A549 (cell line): ENCODE results near the gene RIPOR2.

Experiments
- BCL3 ChIP-seq: fragments of >200 bp; sonication (Bioruptor Twin); formaldehyde crosslinking; IDR thresholded peaks from 3 replicates; pipeline ENCODE4 v1.6.1; 2016
- CHD4 ChIP-seq: fragments of 200-600 bp; sonication (generic); IDR thresholded peaks from 2 replicates; pipeline ENCODE4 v1.6.1; 2016; ENCODE audit warnings: antibody characterized with exemption, mild to moderate bottlenecking, borderline replicate concordance
- CTCF ChIP-seq: fragments of >200 bp; sonication (Bioruptor Twin); formaldehyde crosslinking; IDR thresholded peaks from 3 replicates; pipeline ENCODE4 v1.5.1; 2016
- ELK1 ChIP-seq: fragments of 150-350 bp; IDR thresholded peaks from 2 replicates; pipeline ENCODE4 v1.6.1; 2014; ENCODE audit warnings: low read depth, mild to moderate bottlenecking, low read length
- HOXA7 ChIP-seq: fragments of 250-450 bp; sonication (Bioruptor Pico); IDR thresholded peaks from 2 replicates; pipeline ENCODE4 v1.5.0; 2020; ENCODE audit warnings: mild to moderate bottlenecking, moderate library complexity
- JUN ChIP-seq, 2 experiments: fragments of >200 bp; sonication (Bioruptor Twin); formaldehyde crosslinking; IDR thresholded peaks; 2 replicates in 1 of 2; 3 replicates in 1 of 2; pipeline ENCODE4 v1.6.1; 2016 to 2017
- NR3C1 ChIP-seq: fragments of >200 bp; sonication (Bioruptor Twin); formaldehyde crosslinking; IDR thresholded peaks from 3 replicates; pipeline ENCODE4 v1.6.1; 2017
- POLR2A ChIP-seq: IDR thresholded peaks from 2 replicates; pipeline ENCODE4 v1.6.1; 2012; ENCODE audit warnings: mild to moderate bottlenecking, low read length
- POLR2AphosphoS2 ChIP-seq: conservative IDR thresholded peaks from 2 replicates; pipeline ENCODE4 v1.6.1; 2012; ENCODE audit warnings: low read length, improper control_type of control experiment, inconsistent platforms
- RAD21 ChIP-seq, 2 experiments: fragments of >200 bp in 1 of 2; sonication (Bioruptor Twin) in 1 of 2; formaldehyde crosslinking in 1 of 2; IDR thresholded peaks in 1 of 2; conservative IDR thresholded peaks in 1 of 2; 2 replicates in 1 of 2; 3 replicates in 1 of 2; pipeline ENCODE4 v1.6.1; 2012 to 2018; ENCODE audit warnings: inconsistent platforms in 1 of 2
- RARB ChIP-seq: fragments of 250-450 bp; sonication (Bioruptor Pico); IDR thresholded peaks from 2 replicates; pipeline ENCODE4 v1.8.0; 2021; ENCODE audit warnings: mild to moderate bottlenecking, moderate library complexity
- REST ChIP-seq: fragments of 200-600 bp; sonication (generic); IDR thresholded peaks from 2 replicates; pipeline ENCODE4 v1.6.1; 2016; ENCODE audit warnings: antibody characterized with exemption, mild to moderate bottlenecking, moderate library complexity
- ZSCAN20 ChIP-seq: fragments of 250-450 bp; sonication (Bioruptor Pico); IDR thresholded peaks from 2 replicates; pipeline ENCODE4 v1.8.0; 2022; ENCODE audit warnings: mild to moderate bottlenecking, moderate library complexity

- TF ChIP-seq BCL3 (no peak), CTCF (no peak), POLR2AphosphoS2 (no peak), NR3C1 (no peak), POLR2A (no peak), ZSCAN20 (CRISPR knock-in tag) (no peak), RAD21 (conservative IDR thresholded peaks at IDR 0.05 in 1 of 2, IDR thresholded peaks at IDR 0.05 in 1 of 2) (no peak), REST (no peak), ELK1 (no peak), JUN (IDR thresholded peaks at IDR 0.05) (no peak), RARB (CRISPR knock-in tag) (no peak), CHD4 (no peak), HOXA7 (CRISPR knock-in tag) (no peak)
Measured at GRCh38 chr6:24898676-24899075, 37.1 kb downstream of the RIPOR2 start.
